DOHH2 (cell line): Measurements from ENCODE around the gene TIPARP.

Source experiments
- EZH2phosphoT487 ChIP-seq: fragments of 200-600 bp; sonication (generic); IDR thresholded peaks from 2 replicates; pipeline ENCODE4 v1.6.1; 2017; ENCODE audit warnings: borderline replicate concordance, mild to moderate bottlenecking, antibody characterized with exemption, low read length, moderate library complexity, mixed read lengths
- TF ChIP-seq, protein P1 (sequence below): fragments of 200-600 bp; sonication (generic); IDR thresholded peaks from one replicate; pipeline ENCODE4 v1.5.1; 2014; ENCODE audit warnings: antibody characterized with exemption, mild to moderate bottlenecking, low read depth, low read length; ENCODE audit not compliant: poor library complexity, severe bottlenecking

DNA sequence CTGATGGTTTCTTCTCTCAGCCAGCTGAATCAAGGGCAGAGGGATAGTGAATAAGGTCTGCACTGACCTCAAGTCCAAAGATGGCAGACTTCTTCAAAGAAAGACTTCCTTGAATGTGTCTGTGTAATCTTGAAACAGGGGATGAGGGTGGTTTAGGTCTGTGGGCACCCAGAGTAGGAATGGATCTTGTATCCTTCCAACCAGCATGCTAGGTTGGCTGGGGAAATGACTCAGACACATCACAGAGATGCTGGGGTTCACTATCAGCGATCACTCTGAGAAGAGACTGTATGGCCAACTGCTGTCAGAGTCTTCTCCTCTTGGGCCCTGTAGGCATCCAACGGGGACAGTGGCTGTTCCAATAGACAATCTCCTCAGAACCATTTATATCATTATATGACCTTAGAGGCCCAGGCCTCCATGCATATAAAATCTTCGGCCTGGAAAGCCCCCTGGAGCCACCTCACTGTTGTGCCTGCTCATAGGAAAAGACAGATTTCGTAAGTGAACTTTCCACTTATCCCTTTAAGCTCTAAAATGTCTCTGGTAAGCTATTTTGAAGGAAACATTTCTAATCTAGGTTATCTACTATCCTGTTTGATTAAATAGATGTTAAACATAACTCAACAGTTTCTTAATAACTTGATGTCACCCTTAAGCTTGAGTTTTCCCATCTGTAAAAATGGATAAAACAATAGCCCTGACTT is 58.5 kb downstream of the TIPARP start:
- TF ChIP-seq, protein P1, sequence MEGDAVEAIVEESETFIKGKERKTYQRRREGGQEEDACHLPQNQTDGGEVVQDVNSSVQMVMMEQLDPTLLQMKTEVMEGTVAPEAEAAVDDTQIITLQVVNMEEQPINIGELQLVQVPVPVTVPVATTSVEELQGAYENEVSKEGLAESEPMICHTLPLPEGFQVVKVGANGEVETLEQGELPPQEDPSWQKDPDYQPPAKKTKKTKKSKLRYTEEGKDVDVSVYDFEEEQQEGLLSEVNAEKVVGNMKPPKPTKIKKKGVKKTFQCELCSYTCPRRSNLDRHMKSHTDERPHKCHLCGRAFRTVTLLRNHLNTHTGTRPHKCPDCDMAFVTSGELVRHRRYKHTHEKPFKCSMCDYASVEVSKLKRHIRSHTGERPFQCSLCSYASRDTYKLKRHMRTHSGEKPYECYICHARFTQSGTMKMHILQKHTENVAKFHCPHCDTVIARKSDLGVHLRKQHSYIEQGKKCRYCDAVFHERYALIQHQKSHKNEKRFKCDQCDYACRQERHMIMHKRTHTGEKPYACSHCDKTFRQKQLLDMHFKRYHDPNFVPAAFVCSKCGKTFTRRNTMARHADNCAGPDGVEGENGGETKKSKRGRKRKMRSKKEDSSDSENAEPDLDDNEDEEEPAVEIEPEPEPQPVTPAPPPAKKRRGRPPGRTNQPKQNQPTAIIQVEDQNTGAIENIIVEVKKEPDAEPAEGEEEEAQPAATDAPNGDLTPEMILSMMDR: no peak
- TF ChIP-seq EZH2phosphoT487: no peak
